Hindlimb muscle (tissue), 1 donor: ENCODE measurements around the gene CRYGN. TPM values are rescaled to one million over a fixed set of nuclear protein-coding genes. Genes with fewer than 3 reads are reported as not detected.

Experiments
- DNase-seq: peaks from one replicate; pipeline ENCODE4 v3.0.0-alpha.2; 2013
- polyA plus RNA-seq: library from polyadenylated mRNA; unstranded; fragments of 120-200 nt; gene quantifications from one replicate; pipeline ENCODE4 v1.2.1, GENCODE V29; 2013; ENCODE audit not compliant: insufficient read length

Gene CRYGN
- 0.22 TPM for polyA plus RNA-seq

DNA sequence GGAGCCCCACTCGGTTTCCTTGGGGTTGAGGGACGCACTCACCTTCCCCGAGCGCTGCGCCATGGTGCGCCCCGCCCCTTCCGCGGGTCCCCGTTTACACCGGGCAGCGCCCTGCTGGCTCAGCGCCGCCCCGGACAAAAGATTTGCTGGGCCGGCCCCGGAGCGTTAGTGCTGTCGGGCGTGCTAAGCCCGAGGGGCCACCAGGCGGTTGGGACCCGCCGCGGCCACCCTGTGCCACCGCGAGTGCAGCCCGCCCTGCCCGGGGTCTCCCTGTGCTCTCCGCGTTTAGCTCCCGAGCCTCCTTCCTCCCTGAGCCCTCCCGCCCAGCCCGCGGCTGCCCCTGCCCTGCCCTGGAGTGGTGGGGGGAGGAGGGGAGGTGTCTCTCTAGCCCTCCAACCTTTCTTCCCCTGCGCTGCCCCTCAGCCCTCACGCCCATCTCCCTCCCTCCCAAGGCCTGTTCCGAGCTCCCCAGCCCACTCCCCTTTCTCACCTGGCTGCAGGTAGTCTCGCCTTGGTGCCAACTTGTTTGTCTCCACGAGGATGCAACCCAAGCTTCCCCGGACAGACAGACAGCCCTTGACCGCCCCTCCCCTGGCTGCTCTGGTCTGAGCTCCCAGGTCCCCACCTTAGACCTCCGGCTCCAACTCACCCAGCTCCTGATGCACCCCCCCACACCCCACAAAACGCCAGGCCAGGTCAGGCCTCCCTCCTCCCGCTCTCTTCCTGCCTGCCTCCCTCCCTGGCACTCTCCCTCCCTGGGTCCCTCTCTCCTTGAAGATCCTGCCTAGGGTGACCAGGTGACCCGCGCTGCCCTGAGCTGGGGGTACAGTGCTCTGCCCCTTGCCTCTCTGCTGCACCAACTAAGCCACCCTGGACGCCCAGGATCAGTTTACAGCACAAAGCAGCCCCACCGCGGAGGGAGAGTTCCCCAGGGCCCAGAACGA is at the start of gene CRYGN:
CRYGN (minus strand) TSS at position 287 of the 944 bp plus-strand sequence; CDS start at position 63, 224 bp downstream.
- DNase-seq: no peak

DNA sequence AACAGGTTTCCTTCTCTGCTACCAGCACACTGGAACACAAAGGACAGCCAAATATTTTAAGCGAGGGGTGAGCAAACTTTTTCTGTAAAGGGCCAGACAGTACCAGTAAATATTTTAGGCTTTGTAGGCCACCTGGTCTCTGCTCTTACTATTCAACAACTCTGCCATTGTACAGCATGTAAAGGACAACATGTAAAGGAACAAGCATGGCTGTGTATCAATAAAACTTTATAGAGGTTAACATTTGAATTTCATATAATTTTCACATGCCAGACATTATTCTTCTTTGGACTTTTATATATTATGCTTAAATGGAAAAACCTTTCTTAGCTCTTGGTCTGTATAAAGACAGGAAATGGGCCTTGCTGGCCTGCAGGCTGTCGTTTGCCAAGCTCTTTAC is 49.6 kb upstream of the CRYGN start:
- DNase-seq: no peak

GRCh38 chr7:151488096-151488495 is 48.2 kb upstream of the CRYGN start:
- DNase-seq: no peak

DNA sequence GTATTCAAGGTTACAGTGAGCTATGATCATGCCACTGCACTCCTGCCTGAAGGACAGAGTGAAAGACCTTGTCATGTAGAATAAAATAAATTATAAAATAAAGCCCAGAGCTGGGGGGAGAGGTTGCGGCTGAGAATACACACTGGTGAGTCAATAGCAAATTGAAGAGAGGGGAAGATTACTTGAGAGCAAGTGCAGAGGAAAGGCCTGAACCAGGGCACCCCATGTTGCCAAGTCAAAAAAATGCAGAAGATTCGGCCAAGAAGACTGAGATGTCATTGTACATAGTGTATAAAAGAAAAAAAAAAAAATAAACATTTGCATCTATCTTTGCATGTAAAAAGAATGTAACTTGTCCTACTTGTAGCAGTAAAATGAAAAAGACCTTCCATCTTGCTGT is 47.3 kb upstream of the CRYGN start:
- DNase-seq: no peak

DNA sequence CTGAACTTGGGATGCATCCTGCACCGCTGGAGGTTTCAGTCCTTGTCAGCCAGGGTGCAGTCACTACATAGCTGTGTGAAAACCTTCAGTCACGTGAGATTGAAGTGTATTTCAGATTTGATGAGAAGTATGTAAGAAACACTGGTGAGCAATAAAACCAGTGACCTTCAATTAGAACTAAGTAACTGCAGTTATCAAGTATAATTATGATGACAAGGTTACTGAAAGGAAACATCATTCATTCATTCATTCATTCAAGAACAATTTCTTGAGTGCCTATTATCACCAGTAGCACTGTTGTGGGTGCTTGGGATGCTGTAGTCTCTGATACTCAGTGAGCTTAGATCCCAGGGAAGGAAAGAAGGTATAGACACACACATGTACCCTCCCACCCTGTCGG is 46.1 kb upstream of the CRYGN start:
- DNase-seq: no peak

- DNase-seq: no peak
Observed at GRCh38 chr7:151484971-151485707, 45.2 kb upstream of the CRYGN start.

DNA sequence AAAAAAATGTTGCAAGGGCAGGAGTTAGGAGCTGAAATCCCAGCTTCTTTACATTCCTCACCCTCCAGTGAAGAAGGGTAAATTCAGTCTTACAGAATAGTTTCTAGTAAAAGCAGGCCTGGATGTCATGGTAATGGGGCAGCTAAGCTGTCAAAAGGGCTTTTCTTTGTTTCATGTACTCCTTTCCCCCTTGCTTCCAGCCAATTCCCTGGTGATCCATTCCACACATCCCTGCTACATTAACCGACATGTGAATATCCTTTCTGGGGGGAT is 43.7 kb upstream of the CRYGN start:
- no peak for DNase-seq

GRCh38 chr7:151482883-151483710 is 43.2 kb upstream of the CRYGN start:
- no peak for DNase-seq

GRCh38 chr7:151481650-151482505 is 41.9 kb upstream of the CRYGN start:
- no peak for DNase-seq

DNA sequence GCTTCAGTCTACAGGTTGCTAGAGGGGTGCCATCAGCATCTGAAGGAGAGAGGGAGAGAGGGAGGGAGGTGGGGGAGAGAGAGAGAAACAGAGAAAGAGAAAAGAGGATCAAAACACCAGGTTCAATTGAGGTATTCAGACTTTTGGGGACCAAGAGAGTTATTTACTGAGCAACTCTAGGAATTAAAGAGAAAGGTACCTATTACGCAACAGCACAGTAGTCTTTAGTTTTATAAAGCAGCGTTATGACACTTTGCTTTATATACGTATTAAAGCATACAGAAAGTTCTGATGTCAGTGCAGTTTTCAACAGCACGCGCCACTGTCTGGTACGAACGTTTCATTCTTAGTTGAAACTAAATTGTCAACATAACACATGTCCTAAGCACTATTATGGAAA is 37.9 kb upstream of the CRYGN start:
- DNase-seq: no peak

GRCh38 chr7:151472644-151473380 is 32.9 kb upstream of the CRYGN start:
- no peak for DNase-seq

DNA sequence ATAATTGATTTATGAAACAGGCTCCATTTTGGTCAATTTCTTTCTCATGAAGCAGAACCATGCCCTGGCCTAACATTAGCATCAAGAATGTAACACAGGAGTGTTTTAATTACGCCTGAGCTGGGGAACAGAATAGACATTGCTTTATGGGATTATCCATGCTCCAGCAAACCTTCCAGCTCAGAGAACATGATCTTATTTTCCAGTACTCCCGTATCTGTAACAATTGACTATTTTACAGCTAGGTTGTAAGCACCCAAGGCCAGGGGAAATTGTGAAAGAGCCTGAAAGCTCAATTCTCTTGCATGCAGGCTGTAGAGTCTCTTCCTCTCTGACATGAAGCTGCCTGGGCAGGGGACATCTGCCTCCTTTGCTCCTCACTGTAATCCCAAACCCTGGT is 30.8 kb upstream of the CRYGN start:
- no peak for DNase-seq

- no peak for DNase-seq
Observed at GRCh38 chr7:151469281-151469680, 29.3 kb upstream of the CRYGN start.

GRCh38 chr7:151468217-151469018 is 28.5 kb upstream of the CRYGN start:
- no peak for DNase-seq

DNA sequence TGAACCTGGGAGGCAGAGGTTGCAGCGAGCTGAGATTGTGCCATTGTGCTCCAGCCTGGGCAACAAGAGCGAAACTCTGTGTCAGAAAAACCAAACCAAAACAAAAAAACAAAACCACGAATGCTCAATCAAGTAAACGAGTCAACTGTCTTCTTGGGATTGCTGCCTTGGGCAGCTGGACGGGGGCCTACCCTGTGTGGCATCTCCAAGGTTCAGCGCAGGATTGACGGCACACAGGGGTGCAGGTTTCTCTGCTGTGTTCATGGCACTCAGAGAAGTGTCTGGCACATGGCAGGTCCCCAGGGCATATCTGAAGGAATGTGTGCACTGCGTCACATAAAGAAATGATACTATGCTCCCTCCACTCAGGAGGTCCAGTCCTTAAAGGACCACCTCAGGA is 25.2 kb upstream of the CRYGN start:
- DNase-seq: no peak

GRCh38 chr7:151462306-151462779 is 22.4 kb upstream of the CRYGN start:
- no peak for DNase-seq

GRCh38 chr7:151461942-151462230 is 21.9 kb upstream of the CRYGN start:
- DNase-seq: no peak

DNA sequence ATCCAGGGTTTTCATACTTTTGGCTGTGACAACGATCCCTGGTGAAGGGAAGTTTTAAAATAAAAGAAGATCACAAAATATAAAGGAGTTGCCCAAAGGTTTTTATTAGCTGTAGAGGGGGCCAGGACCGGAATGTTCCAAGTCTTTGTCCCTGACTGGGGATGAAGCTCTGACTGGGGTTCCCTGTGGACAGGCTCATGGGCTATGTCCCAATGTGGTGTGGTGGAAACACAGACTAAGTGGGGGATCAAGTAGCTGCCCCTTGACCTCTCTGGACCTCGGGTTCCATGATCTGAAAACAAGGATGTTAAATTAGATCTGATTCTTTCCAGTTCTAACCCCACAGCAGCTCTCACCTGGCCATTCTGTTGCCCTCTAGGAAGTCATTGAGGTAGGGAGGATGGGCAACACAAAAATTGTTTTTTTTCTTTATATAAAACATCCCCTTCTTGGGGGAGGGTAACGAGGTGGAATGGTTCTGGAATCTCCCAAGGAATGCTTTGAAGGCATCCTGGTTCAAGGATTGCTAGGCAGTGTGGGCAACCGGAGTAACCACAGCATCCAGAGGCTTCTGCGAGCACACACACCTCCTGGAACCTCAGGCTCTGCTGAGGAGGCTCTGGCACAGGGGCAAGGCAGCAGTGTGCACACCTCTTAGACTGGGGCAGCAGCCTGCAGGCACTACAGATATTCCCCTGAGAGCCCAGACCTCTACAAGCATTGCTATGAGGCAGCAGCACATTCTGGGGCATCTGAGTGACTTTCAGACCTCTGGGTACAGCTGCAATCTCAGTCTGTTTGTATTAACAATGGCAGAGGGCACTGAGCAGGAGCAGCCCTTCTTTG is 21.4 kb upstream of the CRYGN start:
- no peak for DNase-seq

- DNase-seq: no peak
Observed at GRCh38 chr7:151460474-151460855, 20.5 kb upstream of the CRYGN start.
